ENCODE results near the gene LGALS14.

Gene LGALS14

DNA sequence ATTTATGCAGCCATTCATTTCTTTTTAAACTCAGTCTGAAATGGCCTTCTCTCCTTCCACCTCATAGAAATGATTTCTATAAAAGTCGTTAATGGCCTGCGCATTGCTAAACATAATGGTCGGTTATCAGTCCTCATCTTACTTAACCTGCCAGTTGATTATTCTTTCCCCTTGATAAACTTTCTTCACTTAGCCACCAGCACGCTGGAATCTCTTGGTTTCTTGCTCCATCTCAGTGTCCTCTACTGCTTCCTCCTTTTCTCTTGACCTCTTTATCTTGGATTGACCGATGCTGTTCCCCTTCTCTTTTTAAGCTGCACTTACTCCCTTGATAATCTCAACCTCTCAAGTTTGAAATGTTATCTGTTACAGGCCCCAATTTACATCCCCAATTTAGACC is 45.7 kb downstream of the LGALS14 start:
- no peak for DNase-seq (ENCODE audit: low read depth)

DNA sequence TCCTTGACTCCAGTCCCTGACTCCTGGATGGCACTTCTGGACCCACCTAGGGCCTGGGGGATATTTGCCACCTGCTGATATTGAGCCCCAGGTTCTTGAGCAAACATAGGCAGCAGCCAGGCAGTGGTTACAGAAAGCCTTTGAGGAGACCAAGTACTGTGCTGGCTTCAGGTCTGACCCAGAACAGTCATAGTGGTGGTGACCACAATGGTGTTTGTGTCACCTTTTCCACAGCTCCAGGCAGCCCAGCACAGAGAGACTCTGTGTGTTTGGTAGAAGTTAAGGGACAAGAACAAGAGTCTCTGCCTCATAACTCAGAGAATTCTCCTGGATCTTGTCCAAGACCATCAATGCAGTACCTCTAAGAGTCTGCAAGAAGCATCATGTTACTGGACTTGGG is 48.1 kb downstream of the LGALS14 start:
- no peak for DNase-seq (ENCODE audit: low read depth)

GRCh38 chr19:39752795-39753194 is 48.5 kb downstream of the LGALS14 start:
- no peak for DNase-seq (ENCODE audit: low read depth)

- no peak for DNase-seq (ENCODE audit: low read depth)
Measured at GRCh38 chr19:39754544-39754943, 50.3 kb downstream of the LGALS14 start.

DNA sequence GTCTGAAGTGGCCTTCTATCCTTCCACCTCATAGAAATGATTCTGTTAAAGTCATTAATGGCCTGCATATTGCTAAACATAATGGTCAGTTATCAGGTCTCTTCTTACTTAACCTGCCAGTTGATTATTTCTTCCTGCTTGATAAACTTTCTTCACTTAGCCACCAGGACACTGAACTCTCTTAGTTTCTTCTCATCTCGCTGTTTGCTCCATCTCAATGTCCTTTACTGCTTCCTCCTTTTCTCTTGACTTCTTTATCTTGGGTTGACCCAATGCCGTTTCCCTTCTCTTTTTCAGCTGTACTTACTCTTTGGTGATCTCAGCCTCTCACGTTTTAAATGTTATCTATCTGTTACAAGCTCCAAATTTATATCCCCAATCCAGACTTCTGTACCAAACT is 50.7 kb downstream of the LGALS14 start:
- no peak for DNase-seq (ENCODE audit: low read depth)
